CD4-positive, alpha-beta T cell treated with Interleukin-15 for 1 hour (primary cell): Measurements from ENCODE around the gene MAGEA3.
A peak's percentile ranks its signal among the peaks of the same experiment; 100 is the strongest.
"Not testable (repeated sequence)": the region's sequence is repeated elsewhere in the genome, so short reads cannot be mapped to it uniquely, and the experiment has no call there.

ENCODE experiments used
- DNase-seq: peaks from one replicate; pipeline ENCODE4 v3.0.0-alpha.2; 2020

The MAGEA3 gene

GRCh38 chrX:152697952-152698931, at the start of gene MAGEA3:
Gene MAGEA3 (plus strand): TSS chrX:152698794. CDS start chrX:152700833, 2,039 bp downstream.
- not testable (repeated sequence) for DNase-seq

GRCh38 chrX:152652060-152652459, 46.5 kb upstream of the MAGEA3 start:
- DNase-seq = no peak

- DNase-seq = no peak
Measured at GRCh38 chrX:152652467-152652866, 46.1 kb upstream of the MAGEA3 start.

- DNase-seq = no peak
Measured at GRCh38 chrX:152656087-152656486, 42.5 kb upstream of the MAGEA3 start.

- no peak for DNase-seq
Measured at GRCh38 chrX:152656890-152657289, 41.7 kb upstream of the MAGEA3 start.

GRCh38 chrX:152658302-152658701, 40.3 kb upstream of the MAGEA3 start:
- no peak for DNase-seq

- DNase-seq = no peak
Measured at GRCh38 chrX:152663086-152663485, 35.5 kb upstream of the MAGEA3 start.

GRCh38 chrX:152674135-152674534, 24.5 kb upstream of the MAGEA3 start:
- DNase-seq = no peak

GRCh38 chrX:152674652-152675051, 23.9 kb upstream of the MAGEA3 start:
- not testable (repeated sequence) for DNase-seq

- DNase-seq = not testable (repeated sequence)
Measured at GRCh38 chrX:152681012-152681411, 17.6 kb upstream of the MAGEA3 start.

GRCh38 chrX:152700390-152700789, 1.8 kb downstream of the MAGEA3 start:
- peak; percentile 16 for DNase-seq

- DNase-seq = not testable (repeated sequence)
Measured at GRCh38 chrX:152706500-152706899, 7.9 kb downstream of the MAGEA3 start.

- not testable (repeated sequence) for DNase-seq
Measured at GRCh38 chrX:152709173-152709572, 10.6 kb downstream of the MAGEA3 start, which contains the start of gene CSAG2. Gene CSAG2 (minus strand): TSS chrX:152709273. CDS start chrX:152709112, 161 bp downstream.

- not testable (repeated sequence) for DNase-seq
Measured at GRCh38 chrX:152713195-152713594, 14.6 kb downstream of the MAGEA3 start.

GRCh38 chrX:152713815-152714787, 15.5 kb downstream of the MAGEA3 start, which contains the start of gene MAGEA2B:
Gene MAGEA2B (plus strand): TSS chrX:152714628. CDS start chrX:152717107, 2,479 bp downstream.
- DNase-seq = not testable (repeated sequence)

GRCh38 chrX:152725409-152725808, 26.8 kb downstream of the MAGEA3 start:
- no peak for DNase-seq

- no peak for DNase-seq
Measured at GRCh38 chrX:152733261-152733975, 34.8 kb downstream of the MAGEA3 start, which contains the start of the genes CSAG1 and MAGEA12. Gene CSAG1 (minus strand): TSS chrX:152733721. CDS start chrX:152732460, 1,261 bp downstream. Gene MAGEA12 (plus strand): TSS chrX:152733757. CDS start chrX:152736162, 2,405 bp downstream.

- DNase-seq = not testable (repeated sequence)
Measured at GRCh38 chrX:152734143-152734858, 35.7 kb downstream of the MAGEA3 start.

- DNase-seq = no peak
Measured at GRCh38 chrX:152735101-152735500, 36.5 kb downstream of the MAGEA3 start.

- no peak for DNase-seq
Measured at GRCh38 chrX:152735860-152736511, 37.4 kb downstream of the MAGEA3 start.

- DNase-seq = not testable (repeated sequence)
Measured at GRCh38 chrX:152736528-152736927, 37.9 kb downstream of the MAGEA3 start.
